Astrocyte of the spinal cord (primary cell): ENCODE results near the gene WTAP.
A peak's percentile ranks its signal among the peaks of the same experiment; 100 is the strongest.

Experiments
- DNase-seq: peaks from one replicate; pipeline ENCODE4 v3.0.0; 2011; ENCODE audit warnings: low read depth, low spot score
- H3K4me3 ChIP-seq: 2 replicates; pipeline ENCODE4 v1.5.1; 2011; ENCODE audit warnings: low read depth, mild to moderate bottlenecking, low read length, moderate library complexity
- in situ Hi-C: cut with HindIII; loops from 2 replicates; pipeline ENCODE4 v1.10.0; 2017; ENCODE audit warnings: low sequenced_read_pairs
- TF ChIP-seq, protein P1 (sequence below): IDR thresholded peaks from 2 replicates; pipeline ENCODE4 v1.5.1; 2012; ENCODE audit warnings: low read depth, mild to moderate bottlenecking, low read length, inconsistent platforms

WTAP gene

DNA sequence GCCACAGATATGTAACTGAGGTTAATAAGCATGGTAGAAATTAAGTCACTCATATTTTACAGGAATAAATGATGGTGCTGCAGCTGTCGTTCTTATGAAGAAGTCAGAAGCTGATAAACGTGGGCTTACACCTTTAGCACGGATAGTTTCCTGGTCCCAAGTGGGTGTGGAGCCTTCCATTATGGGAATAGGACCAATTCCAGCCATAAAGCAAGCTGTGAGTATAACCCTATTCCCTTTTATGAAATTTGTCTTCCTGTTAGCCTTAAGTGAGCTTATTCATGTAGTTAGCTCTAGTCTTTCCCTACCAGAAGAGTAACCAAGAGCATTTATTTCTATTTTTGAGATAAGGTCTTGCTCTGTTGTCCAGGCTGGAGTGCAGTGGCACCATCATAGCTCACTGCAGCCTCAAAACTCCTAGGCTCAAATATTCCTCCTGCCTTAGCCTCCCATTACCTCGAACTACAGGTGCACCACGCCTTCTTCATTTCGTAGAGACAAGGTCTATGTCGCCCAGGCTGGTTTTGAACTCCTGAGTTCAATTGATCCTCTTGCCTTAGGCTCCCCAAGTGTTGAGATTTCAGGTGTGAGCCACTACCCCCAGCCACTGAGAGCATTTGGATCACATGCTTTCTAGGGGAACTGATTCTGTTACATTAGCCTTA, 50.1 kb downstream of the WTAP start:
- H3K4me3 ChIP-seq: no peak overlapping the region
- TF ChIP-seq, protein P1, sequence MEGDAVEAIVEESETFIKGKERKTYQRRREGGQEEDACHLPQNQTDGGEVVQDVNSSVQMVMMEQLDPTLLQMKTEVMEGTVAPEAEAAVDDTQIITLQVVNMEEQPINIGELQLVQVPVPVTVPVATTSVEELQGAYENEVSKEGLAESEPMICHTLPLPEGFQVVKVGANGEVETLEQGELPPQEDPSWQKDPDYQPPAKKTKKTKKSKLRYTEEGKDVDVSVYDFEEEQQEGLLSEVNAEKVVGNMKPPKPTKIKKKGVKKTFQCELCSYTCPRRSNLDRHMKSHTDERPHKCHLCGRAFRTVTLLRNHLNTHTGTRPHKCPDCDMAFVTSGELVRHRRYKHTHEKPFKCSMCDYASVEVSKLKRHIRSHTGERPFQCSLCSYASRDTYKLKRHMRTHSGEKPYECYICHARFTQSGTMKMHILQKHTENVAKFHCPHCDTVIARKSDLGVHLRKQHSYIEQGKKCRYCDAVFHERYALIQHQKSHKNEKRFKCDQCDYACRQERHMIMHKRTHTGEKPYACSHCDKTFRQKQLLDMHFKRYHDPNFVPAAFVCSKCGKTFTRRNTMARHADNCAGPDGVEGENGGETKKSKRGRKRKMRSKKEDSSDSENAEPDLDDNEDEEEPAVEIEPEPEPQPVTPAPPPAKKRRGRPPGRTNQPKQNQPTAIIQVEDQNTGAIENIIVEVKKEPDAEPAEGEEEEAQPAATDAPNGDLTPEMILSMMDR: no peak
- in situ Hi-C loops: no loop called here
- no peak for DNase-seq

DNA sequence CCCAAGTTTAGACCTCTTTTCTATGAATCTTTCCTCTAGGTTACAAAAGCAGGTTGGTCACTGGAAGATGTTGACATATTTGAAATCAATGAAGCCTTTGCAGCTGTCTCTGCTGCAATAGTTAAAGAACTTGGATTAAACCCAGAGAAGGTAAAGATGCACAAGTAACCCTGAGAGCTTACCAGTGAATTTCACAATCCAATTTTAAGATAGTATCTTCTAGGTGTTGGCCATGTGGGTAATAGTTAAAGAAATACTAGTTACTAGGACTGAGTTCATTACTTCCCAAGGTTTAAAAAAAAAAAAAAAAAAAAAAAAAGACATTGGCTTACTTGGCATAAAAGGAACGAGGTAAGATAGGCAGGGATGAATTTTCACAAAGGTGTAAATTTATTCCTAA, 50.8 kb downstream of the WTAP start:
- DNase-seq: no peak
- no peak overlapping the region for H3K4me3 ChIP-seq
- in situ Hi-C loops: no loop called here
- TF ChIP-seq, protein P1: no peak

DNA sequence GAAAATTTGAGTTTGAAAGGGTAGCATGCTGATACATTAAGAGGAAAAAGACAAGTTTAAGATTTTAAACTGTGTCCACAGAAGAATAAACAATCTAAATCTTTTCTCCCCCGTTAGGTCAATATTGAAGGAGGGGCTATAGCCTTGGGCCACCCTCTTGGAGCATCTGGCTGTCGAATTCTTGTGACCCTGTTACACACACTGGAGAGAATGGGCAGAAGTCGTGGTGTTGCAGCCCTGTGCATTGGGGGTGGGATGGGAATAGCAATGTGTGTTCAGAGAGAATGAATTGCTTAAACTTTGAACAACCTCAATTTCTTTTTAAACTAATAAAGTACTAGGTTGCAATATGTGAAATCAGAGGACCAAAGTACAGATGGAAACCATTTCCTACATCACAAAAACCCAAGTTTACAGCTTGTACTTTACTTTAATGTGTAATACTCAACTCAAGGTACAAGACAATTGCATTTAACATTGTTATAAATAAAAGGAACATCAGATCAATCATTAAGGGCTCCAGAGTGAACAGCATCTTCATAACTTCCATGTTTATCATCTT, 51.3 kb downstream of the WTAP start:
- no peak overlapping the region for H3K4me3 ChIP-seq
- in situ Hi-C loops: no loop called here
- TF ChIP-seq, protein P1: no peak
- DNase-seq: no peak

DNA sequence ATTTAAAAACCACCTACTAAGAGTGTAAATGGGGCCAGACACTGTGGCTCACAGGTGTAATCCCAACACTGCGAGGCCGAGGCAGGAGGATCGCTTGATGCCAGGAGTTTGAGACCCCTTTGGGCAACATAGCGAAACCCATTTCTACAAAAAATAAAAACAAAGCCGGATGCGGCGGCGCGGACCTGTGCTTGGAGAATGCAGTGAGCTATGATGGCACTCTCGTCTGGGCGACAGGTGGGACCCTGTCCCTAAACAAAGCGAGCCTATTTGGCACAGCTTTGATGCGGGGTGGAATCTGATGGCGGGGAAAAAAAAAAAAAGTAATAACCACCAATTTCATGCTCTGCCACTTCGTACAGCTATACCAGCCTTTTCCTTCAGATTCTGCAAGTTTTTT, 61.0 kb downstream of the WTAP start:
- TF ChIP-seq, protein P1: no peak
- in situ Hi-C loops: no loop called here

DNA sequence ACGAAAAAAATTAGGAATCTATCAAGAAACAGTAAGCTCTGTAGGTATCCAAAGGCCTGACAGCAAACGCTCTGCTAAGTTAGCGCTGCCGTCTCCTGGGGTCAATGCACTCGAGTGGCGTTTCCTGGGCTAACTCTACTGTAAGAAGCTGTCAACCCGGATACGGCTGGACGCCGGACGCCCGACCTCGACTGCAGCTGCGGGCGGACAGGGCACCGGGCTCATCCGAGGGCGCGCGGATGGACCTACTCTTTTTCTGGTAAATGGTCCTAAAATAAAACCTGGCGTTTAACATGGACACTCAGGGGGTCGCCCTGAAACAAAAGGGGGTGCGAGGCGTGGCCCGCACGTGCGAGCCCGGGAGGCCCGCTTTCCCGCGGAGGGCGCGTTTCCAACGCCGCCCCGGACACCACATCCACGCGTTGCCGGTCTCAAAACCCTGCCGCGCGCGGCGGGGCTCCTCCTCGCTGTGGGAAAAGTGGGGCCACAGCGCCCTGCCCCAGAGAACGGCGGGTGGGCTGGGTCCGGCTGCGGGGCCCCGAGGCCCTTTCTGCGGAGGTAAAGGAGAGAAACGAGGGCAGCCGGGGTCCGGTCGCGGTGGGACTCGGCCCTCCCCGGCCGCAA, 61.6 kb downstream of the WTAP start:
- TF ChIP-seq, protein P1: no peak
- H3K4me3 ChIP-seq: peak overlapping the region; percentile 96
- in situ Hi-C loops: no loop called here
- peak; percentile 24 for DNase-seq

More for the DNA sequence above, 61.0 kb downstream of the WTAP start:
- H3K4me3 ChIP-seq: peak overlapping the region; percentile 96
- DNase-seq: no peak

DNA sequence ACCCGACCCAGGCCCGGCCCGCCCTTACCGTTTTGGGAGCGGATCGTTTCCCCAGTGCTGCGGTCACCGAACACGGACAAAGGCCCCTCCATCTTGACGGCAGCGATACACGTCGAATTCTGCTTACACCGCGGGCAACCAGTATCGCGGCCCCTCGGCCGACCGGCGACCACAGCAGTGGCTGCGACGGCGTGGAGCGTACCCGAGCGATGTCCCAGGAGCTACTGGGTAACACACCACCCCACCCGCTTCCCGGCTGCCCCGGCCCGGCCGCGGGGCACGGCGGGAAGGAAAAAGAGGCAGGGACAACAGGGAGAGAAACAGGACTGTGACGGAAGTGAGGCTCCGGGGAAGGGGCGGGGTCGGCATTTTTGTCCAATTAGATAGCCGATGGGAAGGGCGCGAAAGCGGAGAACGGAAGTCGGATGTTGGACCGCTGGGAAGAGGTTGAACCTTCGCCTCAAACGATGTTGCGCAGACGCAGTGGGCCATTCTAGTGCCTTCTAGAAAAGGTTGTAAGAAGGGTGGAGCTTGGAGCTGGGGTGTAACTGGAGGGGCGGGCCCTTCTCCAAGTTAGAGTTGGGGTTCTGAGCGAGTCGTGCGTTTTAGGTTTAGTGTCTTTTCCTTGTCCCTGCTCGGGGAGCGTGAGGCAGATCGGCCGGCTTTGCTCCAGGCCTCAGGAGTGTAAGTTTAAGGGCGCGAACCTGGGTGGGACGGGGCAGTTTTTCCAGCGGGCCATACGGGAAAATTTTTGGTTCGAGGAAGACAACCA, 62.3 kb downstream of the WTAP start, which contains the start of gene TCP1:
Gene TCP1, minus strand, starts transcription at position 226 of the 772 bp plus-strand sequence. Its CDS starts 134 bp downstream, at position 92.
- TF ChIP-seq, protein P1: no peak
- in situ Hi-C loops: no loop called here
- H3K4me3 ChIP-seq: peak within 1 kb of the TSS; percentile 96
- DNase-seq: peak; percentile 100
